Pancreas (tissue), 10 donors: Measurements from ENCODE around the gene GNAZ. TPM values are rescaled to one million over a fixed set of nuclear protein-coding genes. Genes with fewer than 3 reads are reported as not detected.

Experiments
- ATAC-seq, 4 donors: fragments of 200-7000 bp; cut with Tn5 transposase; one replicate each; pipeline versions ENCODE4 v1.8.0 to v1.9.1; 2020; ENCODE audit warnings: mild to moderate bottlenecking in 4 of 4, moderate library complexity in 4 of 4
- DNase-seq, 6 donors: peaks; one replicate each; pipeline ENCODE4 v3.0.0-alpha.2; 2020
- FAIRE-seq: peaks from 2 replicates; lab custom pipeline; 2012; peaks lifted over from hg19 to GRCh38; lab: Jason Lieb, UNC
- H3K27ac ChIP-seq, 4 donors: fragments of 200-600 bp; sonication (generic); 1 replicate in 3 of 4; 2 replicates in 1 of 4; pipeline versions ENCODE4 v1.5.0 to v1.8.0; 2020
- H3K27me3 ChIP-seq, 4 donors: fragments of 200-600 bp; one replicate each; pipeline ENCODE4 v1.8.0; 2021
- H3K36me3 ChIP-seq, 3 donors: fragments of 200-600 bp; sonication (generic) in 1 of 3; one replicate each; pipeline versions ENCODE4 v1.5.0 to v1.8.0; 2020 to 2021
- H3K4me1 ChIP-seq, 3 donors: fragments of 200-600 bp; one replicate each; pipeline ENCODE4 v1.8.0; 2021
- H3K4me3 ChIP-seq, 4 donors: fragments of 200-600 bp; sonication (generic) in 2 of 4; one replicate each; pipeline versions ENCODE4 v1.5.0 to v1.8.0; 2020 to 2021
- H3K9me3 ChIP-seq, 4 donors: fragments of 200-600 bp; one replicate each; pipeline ENCODE4 v1.8.0; 2021
- WGBS, 2 donors: extraction: QIAGEN DNeasy Blood & Tissue Kit; methylation state at CpG; one replicate each; pipeline ENCODE4 v1.1.7; 2013; 5-methylcytosine and 5-hydroxymethylcytosine counted together
- intact Hi-C, 3 donors: fragments of 100-400 bp; cut with DNase I; formaldehyde crosslinking; loops; one replicate each; pipeline versions ENCODE4 v1.11.1 to v1.14.2; 2022
- polyA plus RNA-seq, 2 donors: library from polyadenylated mRNA; stranded (reverse); fragments of 200-250 nt; gene quantifications; one replicate each; pipeline ENCODE4 v1.2.3, GENCODE V29; 2013
- total RNA-seq, 6 donors: library from RNA; stranded (reverse); fragmentation: NEBNext Ultra II Directional in 4 of 6; extraction: Animal tissue kit (Norgen Biotek cat#: 25700) in 4 of 6; gene quantifications; one replicate each; pipeline versions ENCODE4 v1.2.1 to v1.2.4, GENCODE V29; 2021 to 2023
- TF ChIP-seq, protein P1 (sequence below), 4 donors: fragments of 200-600 bp; sonication (generic) in 3 of 4; IDR thresholded peaks; one replicate each; pipeline versions ENCODE4 v1.5.0 to v1.8.0; 2021; ENCODE audit warnings: antibody characterized with exemption in 4 of 4
- donor health status: healthy with polysubstance abuse.
- donor health status: DM: no; HTN: no; CAD: no; lungs with moderate emphysema.
- donor health status: DM: no; HTN: no; CAD: no.
- donor health status: control.
- donor health status: control.
- donor health status: Bipolar disorder and iron deficiency.
- donor health status: DM: yes; HTN: yes; CAD: no.
- donor health status: DM: no; HTN: no; CAD: no.
- donor health status: DM: no; HTN: no; CAD: no.
- donor health status: DM: yes; HTN: yes; CAD: no.

The GNAZ gene
- total and polyA plus RNA-seq, 8 donors = 0.88 to 9.7 (median 2.1) TPM

DNA sequence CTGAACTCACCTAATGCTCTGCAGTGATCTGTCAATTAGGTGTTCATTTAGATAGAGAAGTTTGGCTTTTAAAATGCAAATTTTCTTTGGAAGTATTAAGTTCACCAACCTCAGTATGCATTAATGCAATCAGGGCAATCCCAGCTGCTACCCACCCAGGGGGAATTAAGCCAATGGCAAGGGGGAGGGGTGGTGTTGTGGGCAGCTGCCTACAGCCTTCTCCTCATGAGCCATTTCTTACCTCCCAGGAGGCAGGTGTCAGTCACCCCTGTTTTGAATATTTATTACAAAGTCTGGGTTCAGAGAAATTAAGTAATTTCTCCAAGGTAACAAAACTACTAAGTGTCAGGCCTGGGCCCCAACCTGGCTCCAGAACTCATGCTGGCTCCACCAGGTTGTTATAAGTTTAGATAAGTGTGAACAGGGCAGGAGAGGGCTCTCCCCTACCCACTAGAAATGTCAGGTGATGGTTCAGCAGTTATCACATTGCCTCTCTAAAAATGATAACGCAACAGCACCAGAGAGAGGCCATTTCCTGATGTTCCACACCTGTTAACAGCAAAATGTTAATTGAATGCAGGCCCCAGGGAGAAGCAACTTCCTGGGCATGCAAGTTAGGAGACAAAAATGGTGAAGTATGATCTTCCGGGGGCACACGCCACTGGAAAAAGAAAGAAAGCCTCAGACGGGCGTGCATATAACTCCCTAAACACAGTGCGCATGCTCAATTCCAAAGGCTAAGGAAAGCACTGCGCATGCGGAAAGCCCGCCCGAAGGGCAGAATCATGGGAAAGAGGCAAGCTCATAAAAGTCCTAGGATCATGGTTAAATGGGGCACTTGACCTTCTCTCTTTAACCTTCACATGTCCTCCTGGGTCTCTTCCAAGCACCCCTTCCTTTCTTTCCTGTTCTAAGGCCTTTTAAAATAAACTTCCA lies 35.4 kb upstream of the GNAZ start:
- no peak for DNase-seq

DNA sequence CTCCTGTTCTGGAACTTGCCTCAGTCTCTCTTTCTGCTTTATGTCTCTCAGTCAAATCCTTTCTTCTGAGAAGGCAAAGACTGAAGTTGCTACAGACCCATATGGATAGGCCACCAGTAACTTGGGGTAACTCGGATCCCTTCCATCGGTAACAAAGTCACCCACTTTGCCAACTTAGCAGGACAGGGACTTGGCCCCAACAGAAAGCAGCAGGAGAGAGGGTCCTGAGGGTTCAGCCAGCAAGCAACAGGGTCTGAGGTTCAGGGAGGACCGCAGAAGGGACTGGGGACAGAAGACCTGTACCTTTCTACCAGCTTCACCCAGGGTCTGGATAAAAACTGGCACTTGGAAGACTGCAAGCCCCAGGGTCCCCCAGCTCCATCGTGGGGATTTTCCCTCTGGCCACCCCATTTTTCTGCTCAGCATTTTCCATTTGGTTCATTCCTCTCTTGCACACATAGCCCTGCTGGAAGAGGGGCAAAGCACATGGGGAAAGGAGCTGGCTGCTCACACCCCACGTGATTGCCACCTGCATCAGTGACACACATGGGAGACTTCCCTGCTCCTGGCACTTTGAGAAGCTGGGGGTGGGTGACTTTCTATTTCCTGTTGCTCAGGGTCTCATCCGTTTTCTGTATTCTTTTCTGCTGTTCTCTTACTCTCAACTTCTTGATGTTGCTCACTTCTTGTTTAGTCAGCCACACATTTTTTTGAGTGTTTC lies 34.6 kb upstream of the GNAZ start:
- H3K4me1 ChIP-seq = no peaks in the 10 kb centered on the region
- 72 to 74% methylated on average over 6 of the region's 6 CpGs for WGBS, 2 donors
- intact Hi-C loops = no loop called here
- no peak for DNase-seq
- FAIRE-seq = no peak
- H3K27me3 ChIP-seq = no peaks in the 10 kb centered on the region
- no peaks in the 10 kb centered on the region for H3K36me3 ChIP-seq
- no peaks in the 10 kb centered on the region for H3K9me3 ChIP-seq
- no peak for ATAC-seq
- no peak overlapping the region for H3K27ac ChIP-seq
- H3K4me3 ChIP-seq = no peak overlapping the region
- TF ChIP-seq, protein P1, sequence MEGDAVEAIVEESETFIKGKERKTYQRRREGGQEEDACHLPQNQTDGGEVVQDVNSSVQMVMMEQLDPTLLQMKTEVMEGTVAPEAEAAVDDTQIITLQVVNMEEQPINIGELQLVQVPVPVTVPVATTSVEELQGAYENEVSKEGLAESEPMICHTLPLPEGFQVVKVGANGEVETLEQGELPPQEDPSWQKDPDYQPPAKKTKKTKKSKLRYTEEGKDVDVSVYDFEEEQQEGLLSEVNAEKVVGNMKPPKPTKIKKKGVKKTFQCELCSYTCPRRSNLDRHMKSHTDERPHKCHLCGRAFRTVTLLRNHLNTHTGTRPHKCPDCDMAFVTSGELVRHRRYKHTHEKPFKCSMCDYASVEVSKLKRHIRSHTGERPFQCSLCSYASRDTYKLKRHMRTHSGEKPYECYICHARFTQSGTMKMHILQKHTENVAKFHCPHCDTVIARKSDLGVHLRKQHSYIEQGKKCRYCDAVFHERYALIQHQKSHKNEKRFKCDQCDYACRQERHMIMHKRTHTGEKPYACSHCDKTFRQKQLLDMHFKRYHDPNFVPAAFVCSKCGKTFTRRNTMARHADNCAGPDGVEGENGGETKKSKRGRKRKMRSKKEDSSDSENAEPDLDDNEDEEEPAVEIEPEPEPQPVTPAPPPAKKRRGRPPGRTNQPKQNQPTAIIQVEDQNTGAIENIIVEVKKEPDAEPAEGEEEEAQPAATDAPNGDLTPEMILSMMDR (IDR thresholded peaks at IDR 0.05) = no peak

More for the DNA sequence above, 35.4 kb upstream of the GNAZ start:
- FAIRE-seq = no peak
- TF ChIP-seq, protein P1 (IDR thresholded peaks at IDR 0.05) = no peak
- Histone ChIP-seq H3K4me3 (no peak overlapping the region), H3K36me3 (no peaks in the 10 kb centered on the region), H3K27ac (no peak overlapping the region), H3K4me1 (no peaks in the 10 kb centered on the region), H3K27me3 (no peaks in the 10 kb centered on the region), H3K9me3 (no peaks in the 10 kb centered on the region)
- ATAC-seq = no peak
- intact Hi-C loops = no loop called here
- WGBS, 2 donors = 90 to 95% methylated on average over 10 of the region's 10 CpGs

DNA sequence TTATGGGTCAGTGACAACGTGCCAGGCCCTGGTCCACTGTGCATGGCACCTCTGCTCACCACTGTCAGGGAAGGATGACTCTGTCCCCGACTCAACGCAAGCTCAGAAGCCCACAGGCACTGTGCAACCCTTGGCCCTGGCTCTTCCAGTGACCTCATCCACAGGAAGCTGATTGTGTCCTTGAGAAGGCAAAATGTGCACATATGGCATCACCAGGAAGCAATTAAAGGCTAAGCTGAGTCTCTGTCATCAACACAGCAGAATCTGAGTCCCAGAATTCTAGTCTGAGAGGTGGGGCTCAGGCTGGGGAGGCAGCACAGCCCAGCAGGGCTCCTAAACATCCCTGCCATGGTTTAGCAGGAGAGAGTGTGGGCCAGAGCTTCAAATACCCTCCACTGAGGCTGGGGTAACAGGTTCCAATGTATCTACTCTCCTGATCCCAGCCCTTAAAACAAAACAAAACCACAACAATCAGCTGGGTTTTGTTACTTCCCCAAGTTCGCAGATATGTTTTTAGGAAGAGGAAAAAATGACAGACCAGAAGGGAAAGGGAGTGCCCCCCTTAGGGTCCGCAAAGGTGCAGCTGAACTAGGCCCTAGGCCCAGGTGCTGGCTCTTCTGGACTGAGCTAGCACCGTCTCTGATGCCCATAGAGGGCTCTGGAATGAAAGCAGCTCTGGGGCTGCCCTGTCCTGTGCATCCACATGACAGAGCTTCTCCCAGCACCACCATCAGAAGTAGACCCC lies 33.5 kb upstream of the GNAZ start:
- TF ChIP-seq, protein P1 (IDR thresholded peaks at IDR 0.05) = no peak
- Histone ChIP-seq H3K27me3 (no peaks in the 10 kb centered on the region), H3K9me3 (no peaks in the 10 kb centered on the region), H3K4me1 (no peaks in the 10 kb centered on the region), H3K4me3 (no peak overlapping the region), H3K27ac (no peak overlapping the region), H3K36me3 (no peaks in the 10 kb centered on the region)
- FAIRE-seq (no peak), DNase-seq (no peak), ATAC-seq (peak; percentile 35 to 60 (median 49))
- 67 to 80% methylated on average over 6 of the region's 6 CpGs for WGBS, 2 donors
- intact Hi-C loops = no loop called here

DNA sequence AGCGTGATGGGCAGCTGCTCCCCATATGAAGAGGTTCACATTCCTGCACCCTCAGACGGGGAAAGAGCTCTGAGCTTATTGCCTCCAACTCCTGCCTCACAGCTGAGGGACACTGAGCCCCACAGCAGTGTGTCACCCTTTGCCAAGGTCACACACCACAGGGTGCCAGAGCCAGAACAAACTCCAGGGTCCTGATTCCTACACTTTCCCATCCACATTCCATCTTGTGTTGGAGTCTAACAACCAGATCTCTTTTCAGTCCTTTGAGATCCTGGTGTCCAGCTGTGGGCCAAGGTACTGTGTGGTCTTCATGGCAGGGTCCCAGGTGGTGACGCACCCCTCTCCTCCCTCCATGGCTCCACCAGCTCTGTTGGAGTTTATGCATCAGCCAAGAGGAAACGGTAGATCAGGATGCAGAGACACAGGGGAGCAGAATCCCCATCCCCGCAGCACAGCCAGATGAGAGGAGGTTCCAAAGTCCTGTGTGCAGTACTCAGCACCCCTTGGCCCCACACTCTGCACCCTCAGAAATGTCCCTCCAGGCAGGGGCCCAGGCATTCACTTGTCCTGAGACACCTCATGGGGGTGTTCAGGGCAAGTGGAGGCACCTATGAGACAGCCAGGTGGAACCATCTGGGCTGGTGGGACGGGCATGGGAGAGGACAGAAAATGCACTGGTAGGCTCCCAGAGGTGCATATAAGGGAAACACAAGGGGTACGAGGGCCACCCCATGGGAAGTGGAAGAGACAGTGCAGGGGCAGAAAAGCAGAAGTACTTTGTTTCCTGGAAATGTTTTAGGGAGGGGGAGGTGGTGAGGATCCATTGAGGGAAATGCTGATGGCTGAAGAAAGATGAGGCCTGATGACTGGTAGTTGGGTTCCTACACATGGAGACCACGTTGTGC lies 32.6 kb upstream of the GNAZ start:
- H3K4me1 ChIP-seq = no peaks in the 10 kb centered on the region
- TF ChIP-seq, protein P1 (IDR thresholded peaks at IDR 0.05) = no peak
- DNase-seq = no peak
- no peak for ATAC-seq
- H3K27ac ChIP-seq = no peak overlapping the region
- H3K27me3 ChIP-seq = no peaks in the 10 kb centered on the region
- WGBS, 2 donors = 70 to 71% methylated on average over 8 of the region's 8 CpGs
- H3K36me3 ChIP-seq = no peaks in the 10 kb centered on the region
- no peaks in the 10 kb centered on the region for H3K9me3 ChIP-seq
- intact Hi-C loops = no loop called here
- no peak overlapping the region for H3K4me3 ChIP-seq
- no peak for FAIRE-seq
